Esophagus muscularis mucosa (tissue), 4 donors: ENCODE data around the gene MAPK11.

Experiments used
- EP300 ChIP-seq: sonication (generic); formaldehyde crosslinking; IDR thresholded peaks from one replicate; pipeline ENCODE4 v1.6.1; 2017; ENCODE audit warnings: antibody characterized with exemption
- POLR2A ChIP-seq: fragments of 450-650 bp; IDR thresholded peaks from one replicate; pipeline ENCODE4 v1.6.1; 2017; ENCODE audit warnings: antibody characterized with exemption, moderate library complexity, mild to moderate bottlenecking, low read depth
- TF ChIP-seq, protein P1 (sequence below), 3 experiments: fragments of 200-600 bp in 2 of 3; fragments of 450-650 bp in 1 of 3; sonication (generic) in 2 of 3; IDR thresholded peaks; one replicate each; pipeline ENCODE4 v1.5.1; 2017 to 2019; ENCODE audit warnings: antibody characterized with exemption in 3 of 3, mild to moderate bottlenecking in 2 of 3, moderate library complexity in 1 of 3

DNA sequence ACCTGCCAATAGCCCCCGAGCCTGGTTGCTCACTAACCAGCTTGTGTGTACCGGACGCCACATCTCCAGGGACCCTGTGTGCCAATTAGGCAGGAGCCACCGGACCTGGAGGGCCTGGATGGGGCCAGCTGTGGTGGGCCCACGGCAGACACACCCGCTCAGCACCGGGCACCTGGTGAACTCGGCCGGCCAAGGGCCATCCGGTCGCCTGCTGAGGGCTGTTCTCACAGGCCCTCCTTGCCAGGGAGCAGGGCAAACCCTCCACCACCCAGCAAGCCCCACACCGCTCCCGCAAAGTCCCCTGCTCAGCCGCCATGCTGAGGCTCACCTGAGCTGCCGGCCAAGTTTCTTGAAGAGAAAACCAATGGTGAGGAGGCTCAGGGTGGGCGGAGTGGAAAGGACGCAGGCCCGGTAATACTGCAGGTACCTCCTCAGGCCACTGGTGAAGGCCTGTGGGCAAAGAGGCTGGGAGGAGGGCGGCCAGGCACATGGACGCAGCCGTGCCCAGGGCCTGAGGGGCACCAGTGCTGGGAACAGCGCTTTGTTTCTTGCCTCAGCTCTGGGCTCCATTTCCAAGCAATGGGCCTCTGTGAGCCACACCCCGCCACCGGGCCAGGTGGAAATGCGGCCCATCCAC lies 42.5 kb downstream of the MAPK11 start:
- no peak for TF ChIP-seq EP300
- TF ChIP-seq, protein P1, sequence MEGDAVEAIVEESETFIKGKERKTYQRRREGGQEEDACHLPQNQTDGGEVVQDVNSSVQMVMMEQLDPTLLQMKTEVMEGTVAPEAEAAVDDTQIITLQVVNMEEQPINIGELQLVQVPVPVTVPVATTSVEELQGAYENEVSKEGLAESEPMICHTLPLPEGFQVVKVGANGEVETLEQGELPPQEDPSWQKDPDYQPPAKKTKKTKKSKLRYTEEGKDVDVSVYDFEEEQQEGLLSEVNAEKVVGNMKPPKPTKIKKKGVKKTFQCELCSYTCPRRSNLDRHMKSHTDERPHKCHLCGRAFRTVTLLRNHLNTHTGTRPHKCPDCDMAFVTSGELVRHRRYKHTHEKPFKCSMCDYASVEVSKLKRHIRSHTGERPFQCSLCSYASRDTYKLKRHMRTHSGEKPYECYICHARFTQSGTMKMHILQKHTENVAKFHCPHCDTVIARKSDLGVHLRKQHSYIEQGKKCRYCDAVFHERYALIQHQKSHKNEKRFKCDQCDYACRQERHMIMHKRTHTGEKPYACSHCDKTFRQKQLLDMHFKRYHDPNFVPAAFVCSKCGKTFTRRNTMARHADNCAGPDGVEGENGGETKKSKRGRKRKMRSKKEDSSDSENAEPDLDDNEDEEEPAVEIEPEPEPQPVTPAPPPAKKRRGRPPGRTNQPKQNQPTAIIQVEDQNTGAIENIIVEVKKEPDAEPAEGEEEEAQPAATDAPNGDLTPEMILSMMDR (IDR thresholded peaks at IDR 0.05) = no peak
- TF ChIP-seq POLR2A = no peak
